ENCODE measurements around the gene ADAMTSL3.

- TF ChIP-seq BRCA1 (IDR thresholded peaks at IDR 0.05; ENCODE audit: low read depth, low read length) (no peak), MAFK (IDR thresholded peaks at IDR 0.05; ENCODE audit: low read depth, low read length) (no peak), ZNF274 (IDR thresholded peaks at IDR 0.05; ENCODE audit: borderline replicate concordance, extremely low read depth, low read length) (no peak)
Observed at GRCh38 chr15:83854950-83855707, 201.2 kb downstream of the ADAMTSL3 start.
